ENCODE results near the gene WDR1.

Gene WDR1

DNA sequence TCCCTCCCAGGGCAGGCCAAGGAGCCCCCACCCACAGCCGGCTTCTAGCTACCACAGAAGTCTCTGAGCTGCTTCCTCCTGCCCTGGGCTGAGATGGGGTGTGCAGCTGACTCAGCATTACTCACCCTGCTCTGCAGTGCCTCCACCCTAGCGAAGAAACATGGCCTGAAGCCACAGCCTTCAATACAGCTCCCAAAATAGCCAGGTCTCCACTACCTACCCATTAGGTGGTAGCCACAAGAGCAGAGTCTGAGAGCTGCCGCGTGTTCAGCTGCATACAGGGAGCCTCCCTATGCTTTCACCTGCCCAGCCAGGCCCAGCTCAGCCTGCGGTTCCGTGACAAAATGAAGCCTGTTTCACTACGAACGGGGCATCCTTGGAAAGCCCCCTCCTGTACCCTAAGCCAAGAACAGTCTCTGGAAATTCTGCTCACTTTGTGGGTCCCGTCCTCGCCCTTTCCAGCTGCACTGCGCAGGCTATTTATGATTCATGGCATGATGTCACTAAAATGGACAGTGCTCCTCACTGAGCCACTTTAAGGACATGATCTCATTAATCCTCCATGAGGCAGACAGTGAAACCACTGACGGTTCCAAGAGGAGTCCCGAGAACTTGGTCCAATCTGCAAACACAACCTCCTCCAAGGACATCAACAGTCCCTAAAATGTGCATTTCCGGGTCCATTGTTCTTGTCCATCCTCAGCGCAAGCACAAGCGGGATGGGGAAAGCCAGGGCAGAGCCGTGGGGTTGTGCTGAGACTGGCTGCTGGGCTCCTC is 20.2 kb downstream of the WDR1 start:
- DNase-seq (ENCODE audit: extremely low read depth, low read depth) = peak; percentile 66
- no peak for TF ChIP-seq CTCF (IDR thresholded peaks at IDR 0.05; ENCODE audit: low read depth, low read length)

GRCh38 chr4:10095296-10095991 is 21.2 kb downstream of the WDR1 start:
- TF ChIP-seq CTCF (IDR thresholded peaks at IDR 0.05; ENCODE audit: low read depth, low read length) = no peak
- no peak for DNase-seq (ENCODE audit: extremely low read depth, low read depth)

- no peak for DNase-seq (ENCODE audit: extremely low read depth, low read depth)
- no peak for TF ChIP-seq CTCF (IDR thresholded peaks at IDR 0.05; ENCODE audit: low read depth, low read length)
Measured at GRCh38 chr4:10094841-10095240, 21.8 kb downstream of the WDR1 start.

GRCh38 chr4:10093801-10094552 is 22.6 kb downstream of the WDR1 start:
- TF ChIP-seq CTCF (IDR thresholded peaks at IDR 0.05; ENCODE audit: low read depth, low read length) = no peak
- no peak for DNase-seq (ENCODE audit: extremely low read depth, low read depth)

DNA sequence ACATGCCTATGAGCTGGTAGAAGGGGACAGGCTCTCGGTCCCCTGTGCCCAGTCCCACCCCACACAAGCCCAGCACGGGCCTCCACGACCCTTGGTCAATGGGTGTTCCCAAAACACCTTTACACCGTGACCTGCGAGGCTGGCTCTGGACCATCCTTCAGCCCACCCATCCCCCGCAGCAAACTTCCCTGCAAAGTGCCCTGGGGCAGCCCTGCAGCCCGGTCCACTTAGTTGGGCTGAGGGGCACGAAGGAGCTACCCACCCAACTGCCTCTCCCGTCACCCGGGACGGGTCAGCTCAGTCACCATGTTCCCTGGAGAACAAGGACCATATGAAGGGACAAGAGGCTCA is 23.4 kb downstream of the WDR1 start:
- DNase-seq (ENCODE audit: extremely low read depth, low read depth) = no peak
- TF ChIP-seq CTCF (IDR thresholded peaks at IDR 0.05; ENCODE audit: low read depth, low read length) = no peak

DNA sequence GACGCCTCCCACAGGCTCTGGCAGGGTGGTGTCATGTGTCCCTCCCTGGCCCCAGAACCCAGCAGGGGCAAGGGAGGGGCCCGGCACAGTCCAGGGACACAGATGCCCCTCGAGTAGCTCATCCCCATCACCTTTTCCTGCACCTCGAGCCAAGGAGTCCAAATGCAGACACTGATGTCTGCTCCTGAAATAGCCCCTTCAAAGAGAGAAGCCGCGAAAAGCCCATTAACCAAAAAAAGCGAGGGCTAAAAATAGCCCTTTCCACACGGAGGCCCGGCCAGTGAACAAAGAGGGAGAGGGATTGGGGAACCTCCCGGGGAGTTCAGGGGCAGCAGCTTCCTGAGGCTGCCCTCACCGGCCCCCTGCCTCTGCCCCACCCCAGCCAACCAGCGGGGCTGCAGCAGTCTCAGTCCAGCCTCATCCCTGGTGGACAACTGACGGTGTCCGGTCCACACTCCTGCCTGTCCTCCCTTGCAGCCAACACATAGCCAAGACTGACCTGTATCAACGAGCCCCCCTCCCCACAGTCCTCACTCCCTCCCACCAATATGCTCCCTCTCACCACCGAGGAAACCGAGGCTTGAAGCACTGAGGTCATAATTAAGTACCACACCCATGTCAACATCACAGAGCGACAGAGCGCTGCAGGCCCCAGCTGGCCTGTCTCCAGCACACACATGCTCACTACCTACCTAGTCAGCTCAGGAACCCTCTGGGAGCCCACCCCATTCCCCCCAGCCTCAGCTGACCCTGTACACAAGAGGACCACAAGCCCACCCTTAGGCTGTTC is 23.9 kb downstream of the WDR1 start:
- no peak for TF ChIP-seq CTCF (IDR thresholded peaks at IDR 0.05; ENCODE audit: low read depth, low read length)
- DNase-seq (ENCODE audit: extremely low read depth, low read depth) = no peak
